T47D (cell line): Measurements from ENCODE around the gene PDHX.

Experiments
- DNase-seq, 2 experiments: peaks; one replicate each; pipeline versions ENCODE4 v3.0.0 to v3.0.0-alpha.2; 2011 to 2012; ENCODE audit warnings: low read depth in 1 of 2, low spot score in 1 of 2
- JUND ChIP-seq: IDR thresholded peaks from 2 replicates; pipeline ENCODE4 v1.6.1; 2012; ENCODE audit warnings: low read depth
- in situ Hi-C: cut with HindIII; loops from 2 replicates; pipeline ENCODE4 v1.10.0; 2016; ENCODE audit warnings: low sequenced_read_pairs, low pct_unique_long_range_greater_than_20kb

Gene PDHX

GRCh38 chr11:34988294-34989255, 72.2 kb downstream of the PDHX start:
- in situ Hi-C loops, result no loop called here
- no peak for TF ChIP-seq JUND

DNA sequence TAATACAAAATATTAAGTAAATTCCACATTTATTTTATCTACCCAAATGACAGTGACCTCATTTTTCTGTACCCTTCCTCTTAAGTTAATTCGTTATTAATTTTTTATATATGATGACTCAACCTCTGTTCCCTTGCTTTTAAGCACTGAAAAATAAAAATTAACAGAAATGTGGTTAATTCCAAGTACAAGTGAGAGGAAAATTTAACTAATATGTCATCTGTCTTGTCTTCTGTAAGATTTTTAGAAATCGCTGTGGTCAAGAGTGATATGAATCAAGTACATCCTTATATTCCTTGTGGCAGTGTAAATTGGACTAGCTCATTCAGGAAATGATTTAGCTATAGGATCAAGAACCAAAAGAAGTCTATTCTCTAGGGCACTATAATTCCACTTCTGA, 74.5 kb downstream of the PDHX start:
- DNase-seq, result no peak
- no peak for TF ChIP-seq JUND
- in situ Hi-C loops, result no loop called here

More at GRCh38 chr11:34988294-34989255, 72.2 kb downstream of the PDHX start:
- DNase-seq, result no peak

DNA sequence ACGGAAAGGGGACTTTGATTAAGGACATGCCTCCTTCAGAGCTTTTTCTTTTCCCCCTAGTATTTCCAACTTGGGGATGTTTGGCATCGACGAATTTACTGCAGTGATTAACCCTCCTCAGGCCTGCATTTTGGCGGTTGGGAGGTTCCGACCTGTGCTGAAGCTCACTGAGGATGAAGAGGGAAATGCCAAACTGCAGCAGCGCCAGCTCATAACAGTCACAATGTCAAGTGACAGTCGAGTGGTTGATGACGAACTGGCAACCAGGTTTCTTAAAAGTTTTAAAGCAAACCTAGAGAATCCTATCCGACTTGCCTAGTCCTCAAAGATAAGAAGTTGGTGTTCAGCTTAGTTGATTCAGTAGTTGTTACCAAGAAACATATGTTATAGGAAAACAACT, 78.4 kb downstream of the PDHX start:
- in situ Hi-C loops, result no loop called here
- TF ChIP-seq JUND, result no peak
- no peak for DNase-seq

DNA sequence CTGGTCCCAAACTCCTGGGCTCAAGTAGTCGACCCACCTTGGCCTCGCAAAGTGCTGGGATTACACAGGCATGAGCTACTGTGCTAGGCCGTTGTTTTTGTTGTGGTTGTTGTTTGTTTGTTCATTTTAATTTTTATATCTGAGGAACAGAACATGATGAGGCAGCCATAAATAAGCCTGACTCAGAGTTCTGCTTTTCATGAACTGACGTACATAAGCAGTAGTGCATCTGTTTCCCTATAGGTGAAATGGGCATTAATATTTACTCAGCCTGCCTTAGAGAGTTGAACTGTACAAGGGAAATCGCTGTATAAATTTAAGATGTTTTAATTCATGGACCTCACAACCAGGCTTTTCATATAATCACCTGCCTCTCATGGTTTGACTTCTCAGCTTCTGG, 80.5 kb downstream of the PDHX start:
- in situ Hi-C loops, result no loop called here
- no peak for DNase-seq
- no peak for TF ChIP-seq JUND

DNA sequence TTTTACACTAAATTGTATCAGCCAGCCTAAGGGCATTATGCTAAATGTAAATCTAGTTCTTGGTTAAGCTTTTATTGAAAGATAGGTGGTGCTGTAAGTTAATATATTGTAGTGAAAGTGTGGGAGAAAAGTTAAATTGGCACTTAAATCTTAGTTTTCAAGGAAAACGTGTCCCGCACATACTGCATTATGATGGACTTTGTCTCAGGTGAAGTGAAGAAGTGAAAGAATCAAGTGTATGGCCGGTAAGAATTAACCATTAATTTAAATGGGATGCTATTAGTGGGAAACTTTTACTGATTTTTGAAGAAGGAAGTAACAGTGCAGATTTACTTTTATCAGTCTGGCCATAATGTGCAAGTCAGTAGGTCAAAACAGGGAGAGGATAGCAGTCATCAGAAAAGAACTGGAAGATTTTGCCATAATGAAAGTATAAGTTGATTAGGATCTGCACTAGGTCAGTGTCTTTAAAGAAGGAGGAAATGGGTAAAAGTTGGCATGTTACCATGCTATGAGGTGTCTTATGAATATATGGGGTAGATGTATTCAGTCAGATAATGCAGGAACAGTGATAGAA, 81.6 kb downstream of the PDHX start:
- TF ChIP-seq JUND, result no peak
- in situ Hi-C loops, result no loop called here
- peak in 1 of 2 experiments; percentile 49 for DNase-seq

DNA sequence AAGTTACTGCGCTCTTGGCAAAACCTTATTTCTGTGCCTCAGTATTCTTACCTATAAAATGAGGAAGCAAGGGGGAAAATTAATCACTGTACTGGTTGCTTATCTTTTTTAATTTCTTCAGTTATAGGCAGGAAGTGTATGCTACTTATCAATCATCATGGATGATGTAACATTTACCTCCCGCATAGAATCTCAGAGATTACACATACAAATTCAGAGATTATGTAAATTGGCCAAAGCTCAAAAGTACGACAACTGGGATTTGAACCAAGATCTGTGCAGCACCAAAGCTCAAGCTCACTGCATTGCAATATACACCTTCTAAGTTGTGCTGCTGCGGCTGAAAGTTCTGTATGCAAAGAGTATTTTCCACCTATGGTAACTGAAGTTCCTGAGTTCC, 83.0 kb downstream of the PDHX start:
- in situ Hi-C loops, result no loop called here
- no peak for DNase-seq

DNA sequence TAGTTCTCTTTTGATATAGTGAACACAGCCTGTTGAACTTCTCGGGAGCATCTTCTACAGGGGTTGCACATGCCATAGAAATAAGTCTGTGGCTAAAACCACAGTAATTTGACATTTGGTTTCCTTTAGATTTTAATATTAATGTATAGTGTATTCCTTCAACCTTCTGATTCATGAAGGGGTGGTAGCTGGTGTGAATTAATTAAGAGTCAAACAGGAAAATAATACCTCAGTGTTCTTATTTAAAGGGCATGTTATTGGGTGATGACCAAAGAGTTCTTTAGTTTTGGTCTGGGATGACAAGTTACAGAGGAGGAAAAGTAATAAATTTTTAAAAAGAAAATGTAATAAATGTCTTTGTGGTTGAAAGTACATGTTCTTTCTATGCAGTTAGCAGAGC, 86.8 kb downstream of the PDHX start:
- DNase-seq, result no peak
- in situ Hi-C loops, result no loop called here
- TF ChIP-seq JUND, result no peak

More for the DNA sequence above, 83.0 kb downstream of the PDHX start:
- TF ChIP-seq JUND, result no peak

- in situ Hi-C loops, result no loop called here
- TF ChIP-seq JUND, result no peak
- no peak for DNase-seq
Measured at GRCh38 chr11:35003658-35004057, 87.2 kb downstream of the PDHX start.

DNA sequence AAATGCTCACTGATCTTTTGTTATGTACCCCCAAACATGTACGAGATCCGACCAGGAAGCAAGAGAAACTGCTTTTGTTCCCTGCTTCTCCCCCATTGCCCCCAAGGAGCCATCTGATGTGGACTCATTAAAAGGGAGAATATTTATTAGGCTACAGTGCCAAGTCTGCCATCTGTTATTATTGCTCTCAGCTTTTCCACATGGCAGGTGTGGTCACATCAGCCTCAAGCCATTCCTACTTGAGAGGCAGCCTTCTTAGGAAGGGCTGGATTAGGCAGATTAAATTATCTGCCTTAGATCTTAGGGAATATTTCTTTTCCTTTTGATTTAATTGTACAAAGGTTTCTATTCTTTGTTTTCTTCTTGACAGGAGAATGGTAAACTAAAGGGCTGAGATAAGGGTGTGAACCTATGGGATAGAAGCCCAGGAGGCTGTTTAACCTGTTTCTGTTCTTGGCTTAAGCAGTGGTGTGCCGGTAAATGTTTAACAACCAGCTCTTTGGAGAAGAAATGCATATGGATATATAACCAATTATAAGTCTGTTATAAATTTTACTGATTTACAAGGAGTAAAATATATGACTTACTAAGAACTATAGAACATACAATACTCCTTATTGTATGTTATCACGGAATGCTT, 88.8 kb downstream of the PDHX start:
- no peak for TF ChIP-seq JUND
- in situ Hi-C loops, result no loop called here
- DNase-seq, result peak in 1 of 2 experiments; percentile 63

DNA sequence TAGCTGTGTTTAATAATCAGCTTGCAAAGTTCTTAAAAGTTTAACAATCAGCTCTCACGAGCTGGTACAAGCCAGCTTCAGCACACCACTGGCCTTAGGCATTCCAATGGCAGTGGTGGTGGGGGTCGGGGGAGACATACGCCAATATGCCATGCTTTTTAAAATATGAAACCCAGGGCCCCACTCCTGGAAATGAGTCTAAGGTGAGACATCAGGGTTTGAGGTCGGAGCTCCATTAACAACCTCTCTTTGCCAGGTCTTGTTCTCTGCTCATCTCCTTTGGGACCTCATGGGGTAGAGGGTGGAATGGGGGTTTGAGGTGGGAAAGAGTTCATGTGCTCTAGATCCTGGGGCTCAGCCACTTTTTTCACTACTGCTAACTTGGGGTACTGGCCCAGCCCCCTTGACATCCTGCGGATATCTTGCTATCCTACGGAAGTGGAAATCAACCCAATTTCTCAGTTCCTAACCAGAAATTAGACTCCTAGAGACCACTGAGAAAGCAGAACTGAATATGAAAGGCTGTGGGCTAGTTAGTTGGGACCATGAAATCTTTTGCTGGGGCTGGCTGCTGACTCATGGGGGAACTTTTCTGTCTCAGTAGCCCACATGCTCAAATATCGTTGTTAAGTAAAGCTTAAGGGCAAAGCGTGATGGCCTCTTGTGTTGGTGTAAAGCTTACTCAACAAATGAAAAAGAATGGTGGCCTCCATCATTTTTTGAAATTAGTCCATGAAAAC, 90.1 kb downstream of the PDHX start:
- in situ Hi-C loops, result no loop called here
- DNase-seq, result no peak
- no peak for TF ChIP-seq JUND

- DNase-seq, result no peak
- in situ Hi-C loops, result no loop called here
- TF ChIP-seq JUND, result no peak
Measured at GRCh38 chr11:35007277-35007676, 90.9 kb downstream of the PDHX start.

- in situ Hi-C loops, result no loop called here
- no peak for DNase-seq
- no peak for TF ChIP-seq JUND
Measured at GRCh38 chr11:35009191-35009943, 92.9 kb downstream of the PDHX start.
